HG03432 (cell line): ENCODE results near the gene PLIN5.
"Not testable (repeated sequence)": the region's sequence is repeated elsewhere in the genome, so short reads cannot be mapped to it uniquely, and the experiment has no call there.

Experiments
- ATAC-seq: cut with Tn5 transposase; IDR thresholded peaks from one replicate; pipeline ENCODE4 v1.9.1; 2021; ENCODE audit warnings: mild to moderate bottlenecking, moderate library complexity; ENCODE audit not compliant: unreplicated experiment

The PLIN5 gene

DNA sequence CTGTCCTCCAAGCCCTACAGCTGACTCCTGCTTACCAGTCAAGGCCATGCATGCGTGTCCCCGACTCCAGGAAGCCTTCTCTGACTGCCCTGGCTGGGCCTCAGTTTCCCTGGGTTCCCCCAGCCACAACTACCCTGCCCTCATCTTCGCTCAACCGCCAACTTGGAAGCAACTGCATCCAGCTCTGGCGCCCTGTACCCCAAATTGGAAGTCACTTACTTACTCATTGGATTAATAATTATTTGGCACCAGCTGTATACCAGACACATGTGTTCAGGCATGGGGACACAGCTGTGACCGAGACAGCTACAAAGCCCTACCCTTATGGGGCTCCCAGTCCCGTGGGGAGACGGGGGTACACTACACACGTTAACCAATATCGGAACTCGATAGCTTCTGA is 35.4 kb upstream of the PLIN5 start:
- ATAC-seq: no peak

- ATAC-seq: no peak
Measured at GRCh38 chr19:4568886-4569285, 33.9 kb upstream of the PLIN5 start.

- no peak for ATAC-seq
Measured at GRCh38 chr19:4567584-4568071, 32.6 kb upstream of the PLIN5 start.

DNA sequence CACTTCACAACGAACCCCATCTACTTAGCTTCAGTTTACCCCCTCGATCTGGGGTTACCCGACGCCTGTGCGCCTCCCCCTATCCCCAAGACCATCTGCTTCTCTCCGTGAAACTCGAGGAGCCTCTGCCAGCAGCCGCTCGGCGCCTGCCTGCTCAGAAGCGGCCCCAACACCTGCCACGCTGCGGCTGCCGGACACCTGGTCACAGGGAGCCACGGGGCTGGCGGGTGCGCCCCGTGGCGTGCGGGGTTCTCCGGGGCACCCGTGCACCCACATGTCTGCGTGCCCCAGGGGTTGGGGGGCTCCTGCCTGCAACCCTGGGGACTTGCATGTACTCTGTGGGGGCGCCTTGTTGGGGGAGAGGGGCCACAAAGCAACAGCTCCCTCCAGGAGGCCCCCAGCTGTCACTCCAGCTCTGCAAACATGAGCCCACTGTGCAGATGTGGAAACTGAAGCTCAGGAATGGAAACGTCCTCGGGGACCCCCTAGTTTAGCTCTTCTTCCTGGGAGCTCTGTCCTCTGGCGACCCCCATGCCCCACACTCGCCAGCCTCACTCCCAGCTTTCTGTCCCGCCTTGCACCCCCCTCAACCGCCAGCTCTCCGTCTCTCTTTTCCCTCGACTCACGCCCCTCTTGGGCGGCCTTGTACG is 31.5 kb upstream of the PLIN5 start:
- ATAC-seq: no peak

GRCh38 chr19:4563562-4563961 is 28.5 kb upstream of the PLIN5 start:
- ATAC-seq: not testable (repeated sequence)

GRCh38 chr19:4562085-4562484 is 27.1 kb upstream of the PLIN5 start:
- not testable (repeated sequence) for ATAC-seq

DNA sequence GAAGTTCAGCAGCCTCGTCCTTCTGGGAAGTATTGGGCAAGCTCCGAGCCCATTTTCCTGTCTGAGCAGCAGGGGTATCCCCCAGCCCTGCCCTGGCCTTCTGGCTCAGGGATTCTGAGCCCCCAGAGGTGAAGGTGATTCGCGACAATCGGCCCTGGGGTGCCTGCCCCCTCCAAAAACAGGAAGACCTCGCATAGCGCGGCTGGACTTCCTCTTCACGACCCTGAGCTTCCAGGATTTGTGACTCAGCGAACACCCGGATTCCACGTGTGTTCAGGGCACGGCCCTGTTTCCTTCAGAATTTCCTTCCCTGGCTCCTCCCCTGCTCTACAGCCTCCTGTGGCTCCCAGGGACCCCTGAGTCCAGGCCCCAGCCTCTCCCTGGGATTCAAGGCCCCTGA is 24.5 kb upstream of the PLIN5 start, which contains the start of gene SEMA6B:
Gene SEMA6B, minus strand, starts transcription at position 116 of the 400 bp plus-strand sequence. CDS start 1,227 bp downstream, outside the sequence.
- no peak for ATAC-seq

- no peak for ATAC-seq
Measured at GRCh38 chr19:4557971-4558941, 23.2 kb upstream of the PLIN5 start.

GRCh38 chr19:4557144-4557970 is 22.3 kb upstream of the PLIN5 start:
- no peak for ATAC-seq

DNA sequence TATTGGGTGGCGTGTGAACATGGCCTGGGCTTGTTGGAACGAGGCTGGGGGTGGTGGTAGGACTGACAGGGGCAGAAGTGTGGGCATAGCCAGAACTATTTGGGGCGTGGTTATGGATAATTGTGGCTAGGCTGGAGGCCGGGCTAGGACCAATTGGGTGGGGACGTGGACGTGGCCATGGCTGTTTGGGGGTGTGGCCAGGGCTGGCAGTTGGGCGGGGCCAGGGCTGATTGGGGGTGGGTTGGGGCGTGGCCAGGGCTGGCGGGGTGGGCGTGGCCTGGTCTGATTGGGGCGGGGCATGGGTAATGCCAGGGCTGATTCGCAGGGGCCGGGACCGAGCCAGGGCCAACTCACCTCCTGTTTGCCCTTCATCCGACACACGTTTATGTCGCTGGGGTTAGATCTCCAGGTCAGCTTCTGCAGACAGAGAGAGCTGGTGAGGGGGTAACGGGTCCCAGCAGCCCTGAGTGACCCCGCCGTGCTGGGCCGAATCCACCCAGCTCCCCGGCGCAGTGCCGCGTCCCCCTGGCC is 21.6 kb upstream of the PLIN5 start:
- no peak for ATAC-seq

GRCh38 chr19:4555657-4556561 is 20.9 kb upstream of the PLIN5 start:
- ATAC-seq: no peak

DNA sequence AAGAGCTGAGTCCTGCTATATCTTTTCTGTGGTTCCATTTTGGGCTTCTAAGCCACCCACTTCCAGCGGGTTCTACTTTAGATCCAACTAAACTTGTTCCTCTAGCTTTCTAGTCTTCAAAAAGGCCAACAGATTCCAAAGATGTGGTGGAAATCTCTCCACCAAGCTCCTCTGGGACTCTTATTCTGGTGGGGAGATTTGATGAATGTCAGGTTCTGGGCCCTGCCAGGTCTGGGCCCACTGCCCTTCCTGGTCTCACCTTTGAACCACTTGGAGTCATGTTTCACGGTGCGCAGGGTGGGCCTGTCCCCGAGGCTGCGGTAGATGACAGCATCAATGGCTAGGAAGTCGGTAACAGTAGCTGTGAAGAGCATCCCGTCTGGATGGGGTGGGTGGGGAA is 19.7 kb upstream of the PLIN5 start:
- no peak for ATAC-seq

DNA sequence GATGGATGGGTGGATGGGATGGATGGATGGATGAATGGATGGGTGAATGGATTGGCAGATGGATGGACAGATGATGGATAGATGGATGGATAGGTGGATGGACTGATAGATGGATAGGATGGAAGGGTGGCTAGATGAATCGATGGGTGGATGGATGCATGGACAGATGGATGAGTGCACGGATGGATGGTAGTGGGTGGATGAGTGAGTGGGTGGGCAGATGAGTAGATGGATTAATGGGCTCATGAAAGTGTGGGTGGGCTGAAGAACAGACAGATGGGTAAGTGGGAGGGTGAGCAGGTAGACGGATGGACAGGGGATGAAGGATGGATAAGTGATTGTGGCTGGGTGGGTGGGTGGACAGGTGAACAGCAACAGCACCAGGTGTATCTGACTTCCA is 18.8 kb upstream of the PLIN5 start:
- no peak for ATAC-seq

DNA sequence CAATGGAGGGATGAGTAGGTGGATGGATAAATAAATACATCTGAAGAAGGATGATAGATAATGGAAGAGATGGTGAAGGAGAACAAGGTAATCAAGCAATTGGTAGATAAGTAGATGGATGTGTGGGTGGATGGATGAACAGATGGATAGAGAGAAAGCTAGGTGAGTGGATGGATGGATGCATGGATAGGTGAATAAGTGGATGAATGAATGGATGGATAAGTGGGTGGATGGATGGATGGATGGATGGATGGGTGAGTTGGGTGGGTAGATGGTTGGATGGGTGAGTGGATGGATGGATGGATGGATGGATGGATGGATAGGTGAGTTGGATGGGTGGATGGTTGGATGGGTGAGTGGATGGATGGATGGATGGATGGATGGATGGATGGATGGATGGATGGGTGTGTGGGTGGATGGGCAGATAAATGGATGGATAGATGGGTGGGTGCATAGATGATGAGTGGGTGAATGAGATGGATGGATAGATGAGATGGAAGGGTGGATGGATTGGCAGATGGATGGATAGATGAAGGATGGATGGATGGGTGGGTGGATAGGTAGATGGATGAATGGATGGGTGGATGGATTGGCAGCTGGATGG is 18.2 kb upstream of the PLIN5 start:
- ATAC-seq: no peak

DNA sequence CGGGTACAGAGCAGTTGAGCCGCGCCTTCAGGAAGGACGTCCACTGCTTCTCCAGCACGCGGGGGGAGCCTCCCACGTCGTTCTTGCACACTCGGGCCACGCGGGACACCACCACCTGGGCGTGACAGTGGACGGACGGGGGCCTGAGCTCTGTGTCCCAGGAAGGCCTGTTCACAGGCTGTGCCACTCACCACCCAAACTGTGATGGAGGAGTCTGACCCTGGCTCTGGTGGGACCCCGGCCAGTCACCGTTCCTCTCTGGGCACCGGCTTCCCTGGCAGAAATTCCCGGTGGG is 17.4 kb upstream of the PLIN5 start:
- ATAC-seq: no peak

DNA sequence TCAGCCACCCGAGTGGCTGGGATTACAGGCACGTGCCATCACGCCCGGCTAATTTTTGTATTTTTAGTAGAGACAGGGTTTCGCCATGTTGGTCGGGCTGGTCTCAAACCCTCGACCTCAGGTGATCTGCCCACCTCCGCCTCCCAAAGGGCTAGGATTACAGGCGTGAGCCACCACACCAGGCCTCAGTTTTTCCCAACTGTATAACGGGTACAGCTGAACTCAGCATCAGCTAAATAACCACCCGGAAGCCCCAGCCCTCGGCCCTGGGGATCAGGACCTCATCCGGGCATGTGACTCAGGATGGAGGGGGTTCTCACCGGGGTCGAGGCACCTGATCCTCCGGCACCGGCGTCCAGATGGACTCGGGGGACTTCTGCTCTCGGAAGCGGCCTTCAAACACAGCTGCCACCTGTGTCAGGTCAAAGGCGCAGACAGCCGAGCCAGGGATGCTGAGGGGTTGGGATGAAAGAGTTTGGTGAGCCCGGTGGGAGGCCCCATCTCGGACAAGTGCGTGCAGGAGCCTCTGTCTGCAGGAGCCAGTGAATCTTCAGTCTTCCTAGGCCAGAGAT is 15.5 kb upstream of the PLIN5 start:
- no peak for ATAC-seq

GRCh38 chr19:4550018-4550417 is 15.0 kb upstream of the PLIN5 start:
- no peak for ATAC-seq

DNA sequence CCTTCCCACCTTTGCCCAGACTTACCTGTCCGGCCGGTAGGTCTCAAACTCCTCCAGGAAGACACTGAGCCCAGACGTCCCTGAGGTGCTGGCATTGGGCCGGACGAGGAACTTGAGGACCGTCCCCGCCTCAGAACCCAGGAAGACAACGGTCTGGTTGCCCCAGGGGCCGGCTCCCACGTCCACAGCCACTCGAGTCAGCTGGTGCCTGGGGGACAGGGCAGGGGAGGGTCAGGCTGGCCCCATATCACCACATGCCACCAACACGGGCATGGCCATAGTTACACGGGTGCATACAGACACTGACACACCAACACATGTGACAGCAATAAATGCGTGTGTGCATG is 13.2 kb upstream of the PLIN5 start:
- ATAC-seq: no peak
